A673 (cell line): ENCODE measurements around the gene AP1AR.

Source experiments
- CTCF ChIP-seq: fragments of 300-800, 200-600 bp; sonication (generic); conservative IDR thresholded peaks from 2 replicates; pipeline ENCODE4 v1.5.1; 2017; ENCODE audit warnings: low read depth, mild to moderate bottlenecking, antibody characterized with exemption, low read length, moderate library complexity, mixed read lengths
- EZH2 ChIP-seq: fragments of 200-600 bp; sonication (generic); IDR thresholded peaks from 2 replicates; pipeline ENCODE4 v1.6.1; 2017; ENCODE audit warnings: borderline replicate concordance, low read depth, mild to moderate bottlenecking, mixed read lengths, antibody characterized with exemption, low read length; ENCODE audit not compliant: poor library complexity, severe bottlenecking

GRCh38 chr4:112266823-112267222 lies 35.2 kb downstream of the AP1AR start:
- peak; percentile 62 for TF ChIP-seq CTCF
- no peak for TF ChIP-seq EZH2
